DND-41 (cell line): ENCODE data around the gene KLHL36.

ENCODE experiments used
- CTCF ChIP-seq: IDR thresholded peaks from 2 replicates; pipeline ENCODE4 v1.5.1; 2012; ENCODE audit warnings: borderline replicate concordance, low read length, moderate library complexity, mild to moderate bottlenecking; ENCODE audit not compliant: poor library complexity, severe bottlenecking; ENCODE audit errors: extremely low read depth
- EZH2 ChIP-seq: IDR thresholded peaks from 3 replicates; pipeline ENCODE4 v1.6.1; 2012; ENCODE audit warnings: borderline replicate concordance, low read depth, mild to moderate bottlenecking, moderate library complexity, low read length, inconsistent platforms; ENCODE audit not compliant: severe bottlenecking

GRCh38 chr16:84677849-84678248, 29.5 kb downstream of the KLHL36 start:
- no peak for TF ChIP-seq CTCF
- no peak for TF ChIP-seq EZH2
